IPS-18a (cell line): ENCODE data around the gene FAM219A.

Source experiments
- H3K27ac ChIP-seq: one replicate; pipeline ENCODE4 v1.5.1; 2013; ENCODE audit warnings: low read length
- H3K27me3 ChIP-seq: one replicate; pipeline ENCODE4 v1.6.1; 2013; ENCODE audit warnings: mild to moderate bottlenecking, low read length; ENCODE audit not compliant: control insufficient read depth, insufficient read depth
- H3K36me3 ChIP-seq: one replicate; pipeline ENCODE4 v1.6.1; 2013; ENCODE audit warnings: low read depth, low read length; ENCODE audit not compliant: control insufficient read depth
- H3K4me1 ChIP-seq: one replicate; pipeline ENCODE4 v1.6.1; 2013; ENCODE audit warnings: low read depth, low read length; ENCODE audit not compliant: control insufficient read depth
- H3K4me3 ChIP-seq: one replicate; pipeline ENCODE4 v1.5.1; 2013; ENCODE audit warnings: low read length
- H3K9ac ChIP-seq: one replicate; pipeline ENCODE4 v1.6.1; 2013; ENCODE audit warnings: mild to moderate bottlenecking, low read length, moderate library complexity
- H3K9me3 ChIP-seq: one replicate; pipeline ENCODE4 v1.6.1; 2013; ENCODE audit warnings: low read depth, low read length; ENCODE audit not compliant: control insufficient read depth

The FAM219A gene

DNA sequence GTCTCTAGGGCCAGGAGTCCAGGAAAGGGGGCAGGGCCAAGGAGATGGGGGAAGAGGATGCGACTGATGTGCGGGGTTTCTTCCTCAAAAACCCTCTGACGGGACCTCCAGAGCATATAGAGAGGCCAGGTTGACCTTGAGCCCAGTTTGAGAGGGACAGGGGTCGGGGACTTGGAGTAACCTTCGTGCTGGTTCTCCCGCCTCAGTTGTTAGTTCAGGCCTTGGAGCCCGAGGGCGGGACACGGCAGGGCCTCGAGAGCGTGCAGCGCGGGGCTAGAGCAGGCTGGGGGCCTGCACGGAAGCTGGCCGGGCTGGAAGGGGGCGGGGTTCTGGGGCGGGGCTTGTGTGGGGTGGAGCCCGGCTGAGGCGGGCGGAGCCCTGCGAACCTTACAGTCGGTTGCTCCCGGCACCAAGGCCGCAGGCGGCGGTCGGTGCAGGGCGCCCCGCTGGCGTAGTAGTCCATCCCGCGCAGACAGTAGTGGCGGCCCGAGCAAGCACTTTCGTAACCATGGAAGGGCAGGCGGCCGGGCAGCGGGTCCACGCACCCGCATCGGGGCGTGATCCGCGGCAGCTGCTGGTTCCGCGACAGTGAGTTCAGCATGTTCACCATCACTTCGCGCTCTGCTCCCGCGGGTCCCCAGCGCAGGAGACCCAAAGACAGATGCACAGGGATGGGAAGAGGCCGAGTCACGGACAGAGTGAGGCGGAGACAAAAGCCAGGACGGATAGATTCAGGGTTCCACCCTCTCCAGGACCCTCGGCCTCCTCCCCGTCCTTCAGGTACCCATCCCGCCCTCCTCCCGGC is 77.7 kb downstream of the FAM219A start:
- Histone ChIP-seq H3K9ac (peak overlapping the region; percentile 21), H3K36me3 (no peaks in the 10 kb centered on the region), H3K27me3 (peaks cover 49% of the 10 kb centered on the region), H3K4me1 (peaks cover 9% of the 10 kb centered on the region), H3K4me3 (peak overlapping the region; percentile 64), H3K27ac (no peak overlapping the region), H3K9me3 (no peaks in the 10 kb centered on the region)

DNA sequence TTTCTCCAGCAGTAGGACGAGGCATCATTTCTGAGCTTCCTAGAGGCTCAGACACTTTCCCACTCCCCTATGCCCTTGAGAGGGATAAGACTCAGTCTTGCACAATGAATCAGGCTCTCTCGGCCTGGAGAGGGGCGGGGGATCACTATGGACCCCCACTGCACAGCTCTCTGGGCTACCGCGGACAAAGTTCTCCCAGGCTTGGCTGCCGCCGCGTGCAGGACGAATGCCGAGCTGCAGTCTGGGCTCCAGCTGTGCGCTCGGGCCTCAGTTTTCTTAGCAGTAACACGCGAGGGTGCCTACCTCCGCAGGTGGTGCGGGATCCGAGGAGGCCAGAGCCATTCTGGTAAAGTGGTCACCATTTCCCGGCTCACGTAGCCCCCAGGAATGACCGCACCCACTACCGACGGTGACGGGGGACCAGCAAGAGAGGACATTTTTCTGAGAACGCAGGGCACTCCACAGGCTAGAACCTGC is 78.3 kb downstream of the FAM219A start:
- H3K27me3 ChIP-seq = peaks cover 54% of the 10 kb centered on the region
- H3K4me1 ChIP-seq = peaks cover 16% of the 10 kb centered on the region
- no peak overlapping the region for H3K27ac ChIP-seq
- peak overlapping the region; percentile 64 for H3K4me3 ChIP-seq
- H3K9ac ChIP-seq = no peak overlapping the region
- no peaks in the 10 kb centered on the region for H3K9me3 ChIP-seq
- H3K36me3 ChIP-seq = no peaks in the 10 kb centered on the region

DNA sequence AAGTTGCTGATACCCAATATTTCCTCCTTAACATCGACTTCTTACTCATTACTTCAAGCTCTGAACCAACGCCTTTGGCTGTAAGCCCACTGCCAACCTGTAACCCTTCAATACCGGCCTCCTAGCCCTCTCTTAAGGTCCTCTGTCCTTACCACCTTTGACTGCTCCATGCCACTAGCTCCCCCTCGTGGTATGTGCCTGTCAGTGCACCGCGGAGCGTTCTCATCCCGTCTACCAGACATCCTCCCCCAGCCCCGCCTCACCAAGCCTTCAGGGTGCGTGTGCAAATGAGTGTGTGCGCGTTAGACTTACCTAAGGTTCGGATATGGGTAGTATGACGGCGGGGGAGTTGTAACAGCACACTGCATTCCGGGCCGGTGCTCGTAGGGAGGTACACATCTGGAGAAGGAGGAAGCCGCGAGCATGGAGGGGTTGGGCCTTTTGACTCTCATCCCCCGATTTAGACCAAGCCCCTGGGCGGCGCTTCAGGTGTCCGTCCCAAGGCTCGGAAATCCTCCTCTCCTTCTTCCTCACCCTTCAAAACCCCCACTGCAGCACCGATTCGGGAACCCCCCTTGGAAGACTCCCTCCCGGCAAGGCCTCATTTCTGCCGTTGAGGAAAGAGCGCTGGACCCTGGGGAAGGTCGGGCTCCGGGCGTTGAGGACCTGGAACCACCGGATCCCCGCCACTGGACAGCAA is 78.9 kb downstream of the FAM219A start:
- peaks cover 54% of the 10 kb centered on the region for H3K27me3 ChIP-seq
- H3K4me1 ChIP-seq = peaks cover 19% of the 10 kb centered on the region
- no peaks in the 10 kb centered on the region for H3K9me3 ChIP-seq
- no peaks in the 10 kb centered on the region for H3K36me3 ChIP-seq
- H3K4me3 ChIP-seq = peak overlapping the region; percentile 64
- no peak overlapping the region for H3K27ac ChIP-seq
- H3K9ac ChIP-seq = no peak overlapping the region

DNA sequence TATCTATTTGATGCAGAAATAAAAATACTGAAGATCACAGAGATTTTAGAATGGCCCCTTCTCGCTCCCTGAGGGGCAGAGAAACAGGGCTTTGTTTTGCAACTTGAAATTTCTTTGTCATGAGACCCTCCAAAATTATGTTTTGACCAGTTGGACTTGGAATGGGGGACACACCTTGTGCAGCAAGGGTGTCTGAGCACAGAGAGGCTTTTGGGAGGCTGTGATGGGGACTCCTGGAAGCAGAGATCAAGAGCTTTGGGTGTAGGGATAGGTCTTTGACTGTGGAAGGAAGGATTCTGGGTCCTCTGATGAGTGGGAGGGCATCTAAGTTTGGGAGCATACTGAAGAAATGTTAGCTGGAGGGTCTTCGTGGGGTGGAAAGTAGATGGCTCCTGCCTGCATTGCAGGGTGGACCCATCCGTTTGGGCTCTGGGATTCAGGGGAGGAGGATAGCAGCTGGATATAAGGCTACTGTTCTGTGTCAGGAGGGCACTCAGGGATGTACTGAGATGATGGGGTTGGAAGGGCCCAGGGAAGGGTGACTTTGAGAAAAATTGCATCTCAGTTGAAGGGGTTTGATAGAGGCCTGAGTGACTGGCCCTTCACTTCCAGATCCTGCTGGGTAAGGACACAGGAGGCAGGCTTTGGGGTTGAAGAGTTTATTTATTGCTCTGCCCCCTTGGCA is 79.9 kb downstream of the FAM219A start:
- Histone ChIP-seq H3K27me3 (peaks cover 54% of the 10 kb centered on the region), H3K4me3 (no peak overlapping the region), H3K4me1 (peaks cover 19% of the 10 kb centered on the region), H3K9me3 (no peaks in the 10 kb centered on the region), H3K9ac (no peak overlapping the region), H3K36me3 (no peaks in the 10 kb centered on the region), H3K27ac (no peak overlapping the region)

DNA sequence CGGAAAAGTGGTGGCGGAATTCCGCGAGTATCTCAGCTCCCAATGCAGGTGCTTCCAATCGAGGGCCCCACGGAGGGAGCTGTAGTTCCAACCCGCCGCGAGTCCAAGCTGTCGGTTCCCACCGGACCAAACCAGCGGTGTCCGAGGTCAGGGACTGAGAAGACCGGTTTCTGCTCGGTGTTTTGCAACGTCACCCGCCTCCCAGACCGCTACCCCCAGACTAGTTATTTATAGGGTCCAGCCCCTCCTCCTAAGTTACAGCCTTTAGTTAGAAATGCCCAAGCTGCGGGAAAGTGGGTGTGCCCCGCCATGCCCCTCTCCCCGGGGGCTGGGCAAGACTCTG is 81.0 kb downstream of the FAM219A start:
- Histone ChIP-seq H3K4me1 (peaks cover 19% of the 10 kb centered on the region), H3K9ac (no peak overlapping the region), H3K27ac (no peak overlapping the region), H3K36me3 (no peaks in the 10 kb centered on the region), H3K27me3 (peaks cover 53% of the 10 kb centered on the region), H3K4me3 (peak overlapping the region; percentile 69), H3K9me3 (no peaks in the 10 kb centered on the region)

DNA sequence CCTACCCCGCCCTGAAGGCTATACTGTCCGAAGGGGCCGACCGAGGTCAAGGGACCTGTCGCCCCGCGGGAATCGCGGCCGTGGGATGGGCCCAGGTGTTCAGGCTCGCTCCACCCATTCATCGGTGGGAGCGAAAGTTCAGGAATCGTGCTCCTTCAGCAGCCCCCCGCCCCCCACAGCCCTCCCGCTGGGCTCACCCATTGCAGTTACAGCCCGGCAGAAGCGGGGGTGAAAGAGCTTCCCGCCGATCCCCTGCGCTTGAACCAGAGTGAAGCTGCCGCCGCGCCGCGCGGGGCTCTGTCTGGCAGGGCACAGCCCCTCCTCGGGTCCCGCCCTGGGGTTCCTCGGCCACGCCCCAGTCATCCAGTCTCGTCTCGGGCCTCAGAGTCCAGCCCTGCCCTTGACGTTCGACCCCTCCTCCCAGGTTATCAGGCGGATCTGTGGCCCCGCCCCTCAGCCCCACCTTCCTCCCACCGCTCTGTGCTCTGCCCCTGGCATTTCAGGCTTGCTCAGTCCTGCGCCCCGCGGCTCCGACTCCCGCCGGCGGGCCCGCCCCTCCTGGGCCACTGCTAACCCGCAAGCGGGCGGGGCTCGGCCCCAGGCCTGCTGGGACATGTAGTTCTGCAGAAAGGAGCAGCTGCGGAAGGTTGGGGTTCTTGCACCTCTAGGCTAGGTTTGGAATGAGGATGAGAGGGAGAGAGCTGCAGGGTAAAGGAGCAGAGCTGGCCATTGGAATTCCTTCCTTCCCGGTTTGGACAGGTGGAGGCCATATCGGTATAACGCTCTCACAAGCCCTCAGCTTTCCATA is 81.6 kb downstream of the FAM219A start, which contains the start of gene MYORG:
MYORG (minus strand) TSS at position 303 of the 808 bp plus-strand sequence. CDS start 3,955 bp downstream, outside the sequence.
- H3K9me3 ChIP-seq = no peaks in the 10 kb centered on the region
- peaks cover 47% of the 10 kb centered on the region for H3K27me3 ChIP-seq
- H3K27ac ChIP-seq = no peak within 1 kb of the TSS
- H3K36me3 ChIP-seq = no peaks in the 10 kb centered on the region
- H3K4me1 ChIP-seq = peaks cover 19% of the 10 kb centered on the region
- peak within 1 kb of the TSS; percentile 10 for H3K9ac ChIP-seq
- H3K4me3 ChIP-seq = peak within 1 kb of the TSS; percentile 69

DNA sequence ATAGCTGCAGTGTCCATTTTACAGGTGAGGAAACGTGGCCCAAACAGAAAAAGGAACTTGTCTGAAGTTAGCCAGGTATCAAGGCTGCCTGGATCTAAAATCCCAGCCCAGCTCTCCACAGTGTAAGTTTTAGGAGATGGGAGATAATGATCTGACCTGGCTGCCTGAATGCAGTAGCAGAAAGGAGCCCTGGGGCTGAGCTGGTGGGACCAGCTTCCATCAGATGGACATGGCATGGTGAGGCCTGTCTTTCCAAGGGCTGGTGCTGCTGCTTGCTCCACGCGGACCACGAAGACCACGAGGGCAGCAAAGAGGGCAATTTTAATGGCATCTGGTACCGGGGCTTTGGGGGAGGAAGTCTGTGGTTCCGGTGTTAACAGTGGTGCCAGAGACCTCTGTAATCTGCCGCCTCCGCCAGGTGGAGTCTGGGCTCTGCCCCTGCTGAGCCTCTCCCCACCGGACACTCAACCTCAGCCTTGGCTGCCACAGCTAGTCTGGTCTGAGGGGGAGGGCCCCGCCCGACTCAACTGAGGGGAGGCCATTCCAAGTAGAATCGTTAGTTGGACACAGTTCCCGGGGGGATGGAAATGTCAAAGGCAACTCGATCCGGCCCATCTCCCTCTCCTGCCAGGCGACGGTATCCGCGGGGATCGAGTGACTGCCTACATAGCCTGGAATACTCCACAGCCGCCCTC is 82.3 kb downstream of the FAM219A start:
- H3K4me1 ChIP-seq = peaks cover 19% of the 10 kb centered on the region
- no peak overlapping the region for H3K27ac ChIP-seq
- H3K4me3 ChIP-seq = peak overlapping the region; percentile 69
- H3K27me3 ChIP-seq = peaks cover 40% of the 10 kb centered on the region
- H3K9me3 ChIP-seq = no peaks in the 10 kb centered on the region
- no peaks in the 10 kb centered on the region for H3K36me3 ChIP-seq
- peak overlapping the region; percentile 10 for H3K9ac ChIP-seq

DNA sequence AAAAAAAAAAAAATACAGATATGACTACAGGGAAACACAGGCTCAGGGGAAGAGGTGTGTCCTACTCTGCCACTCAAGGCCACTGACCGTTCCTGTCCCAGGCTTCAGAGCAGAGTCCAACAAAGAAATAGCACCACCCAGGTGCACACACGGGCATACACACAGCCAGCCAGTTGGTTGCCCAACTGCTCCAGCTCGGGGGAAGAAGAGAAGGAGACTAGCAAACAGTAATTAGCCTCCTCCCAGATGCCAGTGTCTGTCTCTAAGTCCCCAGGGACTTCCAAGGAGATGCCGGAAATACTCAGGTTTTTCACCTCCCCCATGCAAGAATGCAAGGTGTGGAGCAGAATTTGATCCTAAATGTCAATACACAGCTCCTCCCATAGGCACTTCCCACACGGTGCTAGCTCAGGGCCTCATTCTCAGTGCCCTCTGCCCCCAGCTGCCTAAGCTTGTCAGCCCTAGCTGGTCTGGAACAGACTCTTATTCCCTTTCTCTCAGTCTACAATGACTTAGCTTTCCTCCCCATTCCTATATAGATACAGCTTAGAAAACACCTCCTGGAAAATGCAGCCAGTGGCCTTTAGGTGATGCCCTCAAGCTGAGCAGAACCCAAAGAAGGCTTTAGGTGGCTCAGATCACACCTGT is 83.3 kb downstream of the FAM219A start:
- H3K4me1 ChIP-seq = peaks cover 14% of the 10 kb centered on the region
- H3K36me3 ChIP-seq = peaks cover 3% of the 10 kb centered on the region
- no peak overlapping the region for H3K9ac ChIP-seq
- peaks cover 31% of the 10 kb centered on the region for H3K27me3 ChIP-seq
- H3K27ac ChIP-seq = no peak overlapping the region
- no peaks in the 10 kb centered on the region for H3K9me3 ChIP-seq
- H3K4me3 ChIP-seq = no peak overlapping the region

DNA sequence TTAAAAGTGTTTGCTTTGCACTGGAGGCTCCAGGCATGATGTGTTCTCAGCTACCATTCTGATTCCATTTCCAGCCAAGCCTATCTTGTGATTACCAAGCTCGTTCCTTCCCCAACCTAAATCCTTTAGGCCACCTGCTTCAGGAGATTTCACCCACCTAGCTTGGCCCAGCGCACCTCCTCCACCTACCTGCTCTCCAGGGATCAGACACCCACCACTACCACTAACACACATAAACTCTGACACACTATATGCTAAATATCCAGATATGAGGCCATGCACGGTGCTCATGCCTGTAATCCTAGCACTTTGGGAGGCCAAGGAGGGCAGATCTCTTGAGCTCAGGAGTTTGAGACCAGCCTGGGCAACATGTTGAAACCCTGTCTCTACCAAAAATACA is 84.0 kb downstream of the FAM219A start:
- Histone ChIP-seq H3K4me3 (no peak overlapping the region), H3K36me3 (peaks cover 3% of the 10 kb centered on the region), H3K9ac (no peak overlapping the region), H3K9me3 (no peaks in the 10 kb centered on the region), H3K27ac (no peak overlapping the region), H3K27me3 (peaks cover 24% of the 10 kb centered on the region), H3K4me1 (peaks cover 14% of the 10 kb centered on the region)

DNA sequence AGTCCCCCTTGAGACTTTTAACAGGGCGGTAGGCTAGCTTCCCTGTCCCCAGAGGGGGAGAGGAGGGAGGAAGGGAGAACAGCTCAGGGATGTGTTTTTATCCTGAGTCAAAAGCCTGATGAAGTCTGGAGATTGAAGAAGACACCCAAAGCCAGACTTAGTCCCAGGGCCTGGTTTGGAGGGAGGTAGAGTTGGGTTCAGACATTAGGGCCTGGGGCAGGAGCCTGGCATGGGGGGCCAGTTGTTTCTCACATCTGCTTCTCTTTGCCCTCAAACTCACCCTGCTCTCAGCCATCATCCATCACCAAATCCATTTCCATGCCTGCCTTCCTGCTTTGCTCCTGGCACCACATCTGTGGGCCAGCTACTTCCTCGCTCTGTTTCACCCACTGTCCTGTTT is 84.6 kb downstream of the FAM219A start:
- H3K27me3 ChIP-seq = peaks cover 19% of the 10 kb centered on the region
- H3K9ac ChIP-seq = no peak overlapping the region
- H3K27ac ChIP-seq = no peak overlapping the region
- peaks cover 14% of the 10 kb centered on the region for H3K4me1 ChIP-seq
- H3K4me3 ChIP-seq = no peak overlapping the region
- peaks cover 3% of the 10 kb centered on the region for H3K36me3 ChIP-seq
- no peaks in the 10 kb centered on the region for H3K9me3 ChIP-seq
